MCF 10A (cell line): ENCODE results near the gene TXNDC16. TPM values are rescaled to one million over a fixed set of nuclear protein-coding genes. Genes with fewer than 3 reads are reported as not detected.

Source experiments
- BruUV-seq: library from RNA; stranded (reverse); fragments of 400-500 nt; replicated peaks from 2 replicates; lab custom pipeline; 2021; lab: Mats Ljungman, UMichigan
- CTCF ChIA-PET: fragments of 300-600 bp; sonication (Branson Sonifier 250); formaldehyde crosslinking; extraction: SDS; loops from one replicate; lab custom pipeline; 2021; ENCODE audit warnings: antibody characterized with exemption, inconsistent platforms; lab: Yijun Ruan, JAX
- POLR2A ChIA-PET: fragments of 300-600, 350-650 bp; sonication (Branson Sonifier 250); formaldehyde crosslinking; extraction: SDS; loops from one replicate; lab custom pipeline; 2020; ENCODE audit warnings: antibody characterized with exemption, inconsistent platforms; lab: Yijun Ruan, JAX
- DNase-seq: peaks from one replicate; pipeline ENCODE4 v3.0.0-alpha.2; 2018; ENCODE audit not compliant: unreplicated experiment
- H3K27ac Mint-ChIP-seq: one replicate; pipeline ENCODE4 v1.8.0; 2022; ENCODE audit warnings: mild to moderate bottlenecking, low read depth, mixed read lengths; ENCODE audit not compliant: unreplicated experiment
- H3K27me3 Mint-ChIP-seq: one replicate; pipeline ENCODE4 v1.8.0; 2022; ENCODE audit warnings: mixed read lengths; ENCODE audit not compliant: insufficient read depth, unreplicated experiment
- H3K36me3 Mint-ChIP-seq: one replicate; pipeline ENCODE4 v1.8.0; 2022; ENCODE audit warnings: mild to moderate bottlenecking, moderate library complexity, mixed read lengths; ENCODE audit not compliant: insufficient read depth, unreplicated experiment
- H3K4me1 Mint-ChIP-seq: one replicate; pipeline ENCODE4 v1.8.0; 2022; ENCODE audit warnings: mixed read lengths; ENCODE audit not compliant: insufficient read depth, unreplicated experiment
- H3K4me3 Mint-ChIP-seq: one replicate; pipeline ENCODE4 v1.8.0; 2022; ENCODE audit warnings: mild to moderate bottlenecking, moderate library complexity, mixed read lengths; ENCODE audit not compliant: unreplicated experiment
- H3K9me3 Mint-ChIP-seq: one replicate; pipeline ENCODE4 v1.8.0; 2022; ENCODE audit warnings: mixed read lengths; ENCODE audit not compliant: unreplicated experiment
- CTCF ChIP-seq: fragments of 200-600 bp; IDR thresholded peaks from one replicate; pipeline ENCODE4 v1.8.0; 2022; ENCODE audit warnings: antibody characterized with exemption, mild to moderate bottlenecking; ENCODE audit not compliant: unreplicated experiment
- intact Hi-C: fragments of 100-400 bp; cut with micrococcal nuclease; formaldehyde crosslinking; loops from 2 replicates; pipeline ENCODE4 v1.14.1; 2022
- total RNA-seq: library from RNA; stranded (reverse); gene quantifications from 2 replicates; pipeline ENCODE4 v1.2.3, GENCODE V29; 2022

Gene TXNDC16
- total RNA-seq, 1 experiment from 2014 or later, result 3.8 TPM

DNA sequence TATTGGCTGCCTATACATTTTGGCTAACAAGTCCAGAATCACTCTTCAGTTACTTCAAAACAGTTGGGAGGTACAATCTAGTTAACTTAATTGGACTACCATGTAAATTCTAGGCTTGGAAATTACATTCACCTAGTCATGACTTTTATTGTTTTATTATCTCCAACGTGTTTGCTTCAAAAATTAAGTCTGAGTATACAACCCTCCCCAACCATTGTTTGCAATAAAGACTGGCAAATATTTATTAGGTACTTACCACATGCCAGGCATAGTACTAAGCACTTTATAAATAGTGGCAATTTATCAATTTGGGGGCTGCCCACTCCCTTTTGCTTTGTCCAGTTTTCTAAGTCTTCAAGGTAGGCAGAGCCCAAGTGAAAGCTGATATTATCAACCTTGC, 30.3 kb downstream of the TXNDC16 start:
- no peaks in the 10 kb centered on the region for H3K36me3 Mint-ChIP-seq
- H3K27me3 Mint-ChIP-seq, result no peaks in the 10 kb centered on the region
- intact Hi-C loops, result no loop called here
- TF ChIP-seq CTCF, result no peak
- H3K27ac Mint-ChIP-seq, result no peak overlapping the region
- no TSS peak for BruUV-seq
- H3K9me3 Mint-ChIP-seq, result no peaks in the 10 kb centered on the region
- POLR2A ChIA-PET, result interaction anchor here (1.2 kb wide), 1 partner anchor 30 kb away, joined by 6 read pairs; the partner anchor contains the start of genes GPR137C and TXNDC16
- no peaks in the 10 kb centered on the region for H3K4me1 Mint-ChIP-seq
- H3K4me3 Mint-ChIP-seq, result no peak overlapping the region
- CTCF ChIA-PET, result no interaction called here
- DNase-seq, result no peak

DNA sequence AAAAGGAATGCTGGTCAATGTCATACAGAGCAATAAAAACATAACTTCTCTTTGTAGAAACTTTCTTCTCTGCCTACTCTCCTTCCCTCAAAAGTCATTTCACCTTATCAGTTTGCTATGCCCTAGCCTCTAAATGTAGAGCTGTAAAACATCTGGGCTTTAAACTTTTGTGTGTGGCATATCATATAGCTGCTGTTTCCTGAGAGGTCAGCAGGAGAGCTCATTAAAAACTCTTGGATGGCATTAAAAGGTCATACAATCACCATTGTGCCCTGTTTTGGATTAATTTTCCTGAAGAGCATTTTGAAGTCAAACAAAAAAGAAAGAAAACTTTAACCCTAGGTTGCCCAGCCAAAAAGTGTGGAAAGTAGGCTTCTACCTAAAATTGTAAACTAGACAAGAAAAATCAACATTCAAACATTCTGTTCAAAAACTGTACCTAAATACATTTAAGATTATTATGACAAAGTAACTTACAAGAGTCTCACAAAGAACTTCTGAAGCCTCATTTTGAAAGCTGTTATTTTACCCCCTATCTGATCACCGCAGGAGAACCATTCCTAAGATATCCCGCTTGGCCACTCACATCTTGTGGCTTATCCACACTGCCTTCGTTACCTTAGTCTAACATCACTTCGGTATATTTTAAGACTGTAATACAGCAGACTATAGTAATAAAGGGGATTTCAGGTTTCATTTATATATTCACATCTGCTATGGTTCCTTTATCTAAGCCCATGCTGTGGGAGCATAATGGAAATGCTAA, 38.1 kb downstream of the TXNDC16 start:
- no peaks in the 10 kb centered on the region for H3K4me1 Mint-ChIP-seq
- no peak for DNase-seq
- H3K27ac Mint-ChIP-seq, result no peak overlapping the region
- ChIA-PET CTCF (interaction anchor here (0.7 kb wide), 1 partner anchor 20 kb away, joined by 5 read pairs; no protein-coding TSS in a partner anchor), POLR2A (no interaction called here)
- no peaks in the 10 kb centered on the region for H3K36me3 Mint-ChIP-seq
- no peak for TF ChIP-seq CTCF
- H3K4me3 Mint-ChIP-seq, result no peak overlapping the region
- BruUV-seq, result no TSS peak
- no peaks in the 10 kb centered on the region for H3K9me3 Mint-ChIP-seq
- no peaks in the 10 kb centered on the region for H3K27me3 Mint-ChIP-seq
- intact Hi-C loops, result no loop called here

- BruUV-seq, result no TSS peak
- Mint-ChIP-seq H3K27ac (no peak overlapping the region), H3K36me3 (no peaks in the 10 kb centered on the region), H3K9me3 (no peaks in the 10 kb centered on the region), H3K4me1 (no peaks in the 10 kb centered on the region), H3K27me3 (no peaks in the 10 kb centered on the region), H3K4me3 (no peak overlapping the region)
- CTCF ChIA-PET, result no interaction called here
- TF ChIP-seq CTCF, result no peak
- POLR2A ChIA-PET, result no interaction called here
- no peak for DNase-seq
- intact Hi-C loops, result no loop called here
Observed at GRCh38 chr14:52513249-52513648, 39.1 kb downstream of the TXNDC16 start.

DNA sequence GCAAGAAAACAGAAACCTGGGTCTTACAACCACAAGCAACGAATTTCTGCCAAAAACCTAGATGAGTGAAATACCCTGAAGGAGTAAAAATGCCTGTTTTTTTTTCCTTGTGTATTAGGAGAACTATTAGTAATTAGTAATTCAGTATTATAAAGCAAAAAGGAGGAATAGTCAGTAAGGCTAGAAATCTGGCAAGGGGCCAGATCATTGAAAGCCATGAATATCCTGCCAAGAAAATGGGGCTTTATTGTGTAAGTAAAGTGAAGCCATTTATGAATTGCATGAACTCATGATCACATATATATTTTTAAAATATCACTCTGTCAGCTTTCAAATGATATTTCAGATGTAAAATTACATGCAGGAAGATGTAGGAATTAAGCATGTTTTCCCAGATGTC, 57.9 kb downstream of the TXNDC16 start:
- peak; percentile 35 for DNase-seq
- no peak overlapping the region for H3K27ac Mint-ChIP-seq
- H3K36me3 Mint-ChIP-seq, result no peaks in the 10 kb centered on the region
- TF ChIP-seq CTCF, result no peak
- ChIA-PET CTCF (no interaction called here), POLR2A (no interaction called here)
- no peak overlapping the region for H3K4me3 Mint-ChIP-seq
- BruUV-seq, result no TSS peak
- no peaks in the 10 kb centered on the region for H3K9me3 Mint-ChIP-seq
- H3K27me3 Mint-ChIP-seq, result no peaks in the 10 kb centered on the region
- H3K4me1 Mint-ChIP-seq, result peaks cover 6% of the 10 kb centered on the region
- intact Hi-C loops, result no loop called here
